Lower leg skin (tissue), 4 donors: Measurements from ENCODE around the gene MAPK8. TPM values are rescaled to one million over a fixed set of nuclear protein-coding genes. Genes with fewer than 3 reads are reported as not detected.

Experiments used
- DNase-seq, 2 donors: peaks; one replicate each; pipeline ENCODE4 v3.0.0-alpha.2; 2019; ENCODE audit warnings: low spot score in 2 of 2
- H3K4me3 ChIP-seq: fragments of 200-600 bp; sonication (generic); 2 replicates; pipeline ENCODE4 v1.5.1; 2017; ENCODE audit warnings: mild to moderate bottlenecking, low read depth; ENCODE audit not compliant: poor library complexity, severe bottlenecking
- CTCF ChIP-seq, 3 donors: fragments of 450-650 bp; IDR thresholded peaks; one replicate each; pipeline ENCODE4 v1.5.1; 2016; ENCODE audit warnings: antibody characterized with exemption in 3 of 3, mild to moderate bottlenecking in 3 of 3, moderate library complexity in 2 of 3
- POLR2A ChIP-seq, 2 donors: fragments of 450-650 bp; IDR thresholded peaks; one replicate each; pipeline ENCODE4 v1.6.1; 2016 to 2017; ENCODE audit warnings: antibody characterized with exemption in 2 of 2, mild to moderate bottlenecking in 1 of 2, moderate library complexity in 1 of 2
- WGBS, 2 donors: methylation state at CpG; one replicate each; pipeline ENCODE4 v1.1.5; 2018; 5-methylcytosine and 5-hydroxymethylcytosine counted together
- intact Hi-C: fragments of 100-400 bp; cut with DNase I; formaldehyde crosslinking; loops from one replicate; pipeline ENCODE4 v1.15.0; 2023; ENCODE audit warnings: low total_unique reads
- total RNA-seq, 4 donors: library from RNA; depleted of rRNA; stranded (reverse); fragments of >200 nt; gene quantifications; one replicate each; pipeline ENCODE4 v1.1.0, GENCODE V29; 2016

Gene MAPK8
- total RNA-seq, 4 donors from 2014 or later = 26.7 to 58.6 (median 44.0) TPM

- no peak overlapping the region for H3K4me3 ChIP-seq
- DNase-seq = no peak
- 80 to 85% methylated on average over 4 of the region's 4 CpGs for WGBS, 2 donors
- intact Hi-C loops = loop anchor here (5.0 kb wide), 1 partner anchor 503 kb away; no protein-coding TSS in a partner anchor
- no peak for TF ChIP-seq CTCF (IDR thresholded peaks at IDR 0.05)
- no peak for TF ChIP-seq POLR2A (IDR thresholded peaks at IDR 0.05)
Observed at GRCh38 chr10:48469516-48470020, 163.1 kb downstream of the MAPK8 start.

- H3K4me3 ChIP-seq = no peak overlapping the region
- peak in 1 of 2 donors; percentile 65 for DNase-seq
- 81 to 85% methylated on average over 5 of the region's 5 CpGs for WGBS, 2 donors
- TF ChIP-seq POLR2A (IDR thresholded peaks at IDR 0.05) = no peak
- TF ChIP-seq CTCF (IDR thresholded peaks at IDR 0.05) = no peak
- intact Hi-C loops = no loop called here
Observed at GRCh38 chr10:48470115-48470892, 163.8 kb downstream of the MAPK8 start.

- no peak overlapping the region for H3K4me3 ChIP-seq
- intact Hi-C loops = no loop called here
- DNase-seq = peak in 1 of 2 donors; percentile 75
- WGBS, 2 donors = 72 to 77% methylated on average over 7 to 8 of the region's 8 CpGs
- TF ChIP-seq CTCF (IDR thresholded peaks at IDR 0.05) (no peak), POLR2A (IDR thresholded peaks at IDR 0.05) (no peak)
Observed at GRCh38 chr10:48470893-48471805, 164.7 kb downstream of the MAPK8 start.

GRCh38 chr10:48472501-48473069 lies 166.1 kb downstream of the MAPK8 start:
- WGBS, 2 donors = 56 to 61% methylated on average over 3 of the region's 3 CpGs
- intact Hi-C loops = no loop called here
- no peak for TF ChIP-seq CTCF (IDR thresholded peaks at IDR 0.05)
- no peak for TF ChIP-seq POLR2A (IDR thresholded peaks at IDR 0.05)
- H3K4me3 ChIP-seq = no peak overlapping the region
- no peak for DNase-seq

- peak in 1 of 2 donors; percentile 42 for DNase-seq
- 86 to 90% methylated on average over 5 of the region's 5 CpGs for WGBS, 2 donors
- intact Hi-C loops = no loop called here
- no peak for TF ChIP-seq CTCF (IDR thresholded peaks at IDR 0.05)
- H3K4me3 ChIP-seq = no peak overlapping the region
Observed at GRCh38 chr10:48473704-48474103, 167.2 kb downstream of the MAPK8 start.
